ENCODE measurements around the gene MESD.
"Not testable (repeated sequence)": the region's sequence is repeated elsewhere in the genome, so short reads cannot be mapped to it uniquely, and the experiment has no call there.

The MESD gene

DNA sequence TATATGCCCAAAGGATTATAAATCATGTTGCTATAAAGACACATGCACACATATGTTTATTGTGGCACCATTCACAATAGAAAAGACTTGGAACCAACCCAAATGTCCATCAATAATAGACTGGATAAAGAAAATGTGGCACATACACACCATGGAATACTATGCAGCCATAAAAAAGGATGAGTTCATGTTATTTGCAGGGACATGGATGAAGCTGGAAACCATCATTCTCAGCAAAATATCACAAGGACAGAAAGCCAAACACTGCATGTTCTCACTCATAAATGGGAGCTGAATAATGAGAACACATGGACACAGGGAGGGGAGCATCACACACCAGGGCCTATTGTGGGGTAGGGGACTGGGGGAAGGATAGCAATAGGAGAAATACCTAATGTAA is 24.2 kb downstream of the MESD start:
- DNase-seq (ENCODE audit: low spot score): not testable (repeated sequence)

DNA sequence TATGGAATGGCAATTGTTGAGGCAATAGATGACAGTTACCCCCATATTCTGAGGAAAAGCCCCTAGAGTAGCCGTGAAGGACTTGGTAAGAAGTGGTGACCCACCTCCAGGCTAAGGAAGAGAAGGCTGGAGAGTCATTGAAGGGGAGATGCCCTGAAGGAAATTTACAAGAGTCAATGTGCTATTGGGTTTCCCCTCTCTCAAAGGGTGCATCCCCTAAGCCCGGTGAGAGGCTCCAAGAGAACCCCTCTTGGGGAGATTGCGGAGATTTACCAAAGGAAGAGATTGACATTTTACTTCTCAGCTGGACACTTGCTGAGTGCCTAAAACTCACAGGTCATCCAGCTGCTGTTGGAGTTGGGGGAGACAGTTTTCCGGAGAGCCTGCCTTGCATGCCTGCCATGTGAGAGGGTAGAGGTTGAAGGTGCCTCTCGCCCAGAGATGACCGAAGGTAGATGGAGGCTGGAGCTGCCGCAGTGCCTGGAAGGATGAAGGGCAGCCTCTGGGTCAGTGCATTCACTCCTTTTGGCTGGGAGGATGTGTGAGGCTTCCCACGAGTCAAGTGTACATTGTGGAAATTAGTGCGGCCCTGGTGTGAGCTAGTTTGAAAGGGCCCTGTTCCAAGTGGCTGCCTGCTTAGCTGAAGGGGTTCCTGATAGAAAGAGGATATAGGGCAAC is 30.7 kb downstream of the MESD start:
- no peak for DNase-seq (ENCODE audit: low spot score)

DNA sequence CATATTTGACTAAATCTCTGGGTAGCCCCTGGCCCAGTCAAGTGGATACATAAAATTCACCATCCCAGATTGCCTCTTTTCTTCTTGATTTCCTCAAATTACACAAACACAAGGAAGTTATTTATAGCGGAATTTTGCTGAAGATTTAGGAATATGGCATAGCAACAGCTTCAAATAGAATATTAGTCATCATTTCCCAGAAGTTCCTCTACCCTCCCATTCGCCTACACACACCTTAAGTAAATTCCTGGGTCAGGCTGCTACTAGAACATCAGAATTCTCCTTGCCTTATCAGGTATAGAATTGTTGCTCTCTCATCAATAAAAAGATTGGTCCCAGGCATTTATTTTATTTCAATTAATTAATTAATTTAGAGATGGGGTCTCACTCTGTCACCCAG is 31.6 kb downstream of the MESD start:
- DNase-seq (ENCODE audit: low spot score): no peak

DNA sequence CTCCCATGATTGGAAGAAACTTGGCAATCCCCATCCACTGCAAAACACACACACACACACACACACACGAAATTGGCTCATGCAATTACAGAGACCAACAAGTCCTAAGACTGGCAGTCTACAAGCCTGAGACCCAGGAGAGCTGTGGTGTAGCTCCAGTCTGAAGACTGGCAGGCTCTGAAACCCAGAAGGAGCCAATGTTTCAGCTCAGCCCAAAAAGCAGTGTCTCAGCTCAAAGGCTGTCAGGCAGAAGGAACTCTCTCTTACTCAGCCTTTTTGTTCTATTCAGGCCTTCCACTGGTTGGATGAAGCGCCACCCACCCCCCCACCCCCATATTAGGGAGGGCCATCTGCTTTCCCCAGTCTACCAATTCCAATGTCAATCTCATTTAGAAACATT is 32.1 kb downstream of the MESD start:
- no peak for DNase-seq (ENCODE audit: low spot score)

DNA sequence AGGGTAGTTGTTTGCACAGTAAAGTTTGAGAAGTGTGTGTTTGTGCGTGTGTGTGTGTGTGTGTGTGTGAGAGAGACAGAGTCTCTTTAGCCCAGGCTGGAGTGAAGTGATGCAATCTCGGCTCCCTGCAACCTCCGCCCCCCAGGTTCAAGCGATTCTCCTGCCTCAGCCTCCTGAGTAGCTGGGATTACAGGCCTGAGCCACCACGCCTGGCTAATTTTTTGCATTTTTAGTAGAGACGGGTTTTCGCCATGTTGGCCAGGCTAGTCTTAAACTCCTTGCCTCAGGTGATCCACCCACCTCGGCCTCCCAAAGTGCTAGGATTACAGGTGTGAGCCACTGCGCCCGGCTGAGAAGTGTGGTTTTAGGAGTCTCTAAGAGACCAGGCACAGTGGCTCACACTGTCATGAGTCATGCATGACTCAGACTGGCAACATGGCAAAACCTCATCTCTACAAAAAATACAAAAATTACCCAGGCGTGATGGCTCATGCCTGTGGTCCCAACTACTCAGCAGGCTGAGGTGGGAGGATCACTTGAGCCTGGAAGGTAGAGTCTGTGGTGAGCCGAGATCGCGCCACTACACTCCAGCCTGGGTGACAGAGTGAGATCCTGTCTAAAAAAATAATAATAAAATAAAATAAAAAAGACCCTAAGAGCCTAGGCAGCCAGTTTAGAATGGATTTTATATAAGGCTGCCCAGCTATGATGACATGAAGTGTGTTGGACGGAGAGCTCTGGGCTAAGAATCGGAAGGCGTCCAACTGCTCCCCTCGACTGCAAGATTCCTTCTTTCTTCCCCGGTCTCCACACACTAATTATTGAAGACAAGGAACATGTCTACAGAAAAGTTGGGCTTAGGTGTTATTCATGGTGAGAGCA is 33.8 kb downstream of the MESD start:
- DNase-seq (ENCODE audit: low spot score): peak; percentile 69

DNA sequence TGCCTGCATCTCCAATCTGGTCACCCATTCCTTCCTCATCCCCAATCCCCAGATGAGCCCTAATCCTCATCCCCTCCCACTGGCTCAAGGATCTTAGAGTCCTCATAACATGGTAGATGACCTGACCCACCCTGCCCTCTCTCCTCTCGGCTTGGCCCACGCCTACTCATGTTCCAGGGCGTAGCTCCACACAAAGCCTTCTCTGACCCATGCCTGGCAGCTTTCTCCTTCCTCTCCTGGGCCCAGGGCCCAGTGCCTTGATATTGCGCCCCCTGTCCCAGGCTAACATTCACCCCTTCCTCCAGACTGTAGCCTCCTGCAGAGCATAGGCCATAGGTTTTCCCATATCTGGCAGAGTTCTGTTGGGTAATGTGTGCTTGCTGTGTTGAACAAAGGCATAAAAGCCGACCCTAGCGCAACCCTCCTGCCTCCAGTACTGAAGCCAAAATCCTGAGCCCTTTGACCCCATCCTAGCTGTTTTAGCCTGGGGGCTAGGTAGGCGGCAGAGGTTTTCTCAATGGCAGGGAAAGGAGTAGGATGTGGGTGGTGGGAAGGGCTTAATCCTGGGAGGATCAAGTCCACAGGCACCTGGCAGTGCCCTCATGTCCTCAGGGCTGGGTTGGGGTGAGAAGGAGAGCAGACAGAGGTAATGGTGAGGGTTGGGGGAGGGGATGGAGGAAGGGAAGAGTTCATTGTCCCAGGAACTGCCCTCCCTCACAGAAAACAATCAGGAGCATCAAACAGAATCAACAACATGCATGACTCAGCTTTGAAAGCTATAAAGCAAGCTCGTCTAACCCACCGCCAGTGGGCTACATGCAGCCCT is 35.5 kb downstream of the MESD start:
- DNase-seq (ENCODE audit: low spot score): no peak

DNA sequence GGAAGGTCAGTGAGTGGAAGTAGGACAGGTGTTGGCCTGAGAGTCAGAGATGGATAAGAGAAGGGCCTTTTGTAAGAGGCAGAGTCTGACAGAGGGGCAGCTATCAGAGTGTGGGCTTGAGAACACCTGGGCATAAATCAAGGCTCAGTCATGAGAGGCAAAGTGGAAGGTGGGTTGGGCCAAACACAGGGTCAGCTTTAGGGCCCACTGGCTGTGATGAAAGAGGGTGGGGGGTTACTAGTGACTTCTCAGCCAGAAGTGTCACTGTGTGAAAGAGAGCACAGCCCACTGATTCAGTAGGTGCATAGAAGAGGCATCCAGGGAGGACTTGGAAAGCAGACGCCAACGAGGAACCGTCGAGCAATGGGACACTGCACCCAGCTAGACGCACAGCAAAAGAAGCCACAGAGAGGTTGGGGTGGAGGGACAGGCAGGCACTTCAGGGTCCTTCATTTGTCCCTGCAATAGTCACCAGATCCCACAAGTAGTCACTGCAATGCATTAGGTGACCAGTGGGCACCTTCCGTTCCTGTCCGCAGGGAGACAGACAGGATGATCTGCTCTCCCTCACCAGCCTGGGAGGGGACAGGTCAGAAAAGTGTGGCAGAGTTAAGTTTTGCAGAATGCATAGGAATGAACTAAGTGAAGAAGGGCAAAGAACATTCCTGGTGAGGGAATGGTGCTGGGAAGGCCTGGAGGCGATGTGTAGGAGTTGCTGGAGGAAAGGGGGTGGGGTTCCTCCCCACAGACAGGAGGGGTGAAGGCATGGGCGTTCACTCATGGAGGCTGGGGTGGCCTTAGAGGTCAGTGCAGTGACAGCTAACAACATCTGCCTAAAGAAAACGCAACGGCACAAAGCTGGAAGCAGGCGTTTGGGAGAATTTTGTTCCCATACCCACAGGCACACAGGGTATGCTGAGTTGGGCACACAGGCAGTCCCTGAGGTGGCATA is 36.3 kb downstream of the MESD start:
- DNase-seq (ENCODE audit: low spot score): no peak

DNA sequence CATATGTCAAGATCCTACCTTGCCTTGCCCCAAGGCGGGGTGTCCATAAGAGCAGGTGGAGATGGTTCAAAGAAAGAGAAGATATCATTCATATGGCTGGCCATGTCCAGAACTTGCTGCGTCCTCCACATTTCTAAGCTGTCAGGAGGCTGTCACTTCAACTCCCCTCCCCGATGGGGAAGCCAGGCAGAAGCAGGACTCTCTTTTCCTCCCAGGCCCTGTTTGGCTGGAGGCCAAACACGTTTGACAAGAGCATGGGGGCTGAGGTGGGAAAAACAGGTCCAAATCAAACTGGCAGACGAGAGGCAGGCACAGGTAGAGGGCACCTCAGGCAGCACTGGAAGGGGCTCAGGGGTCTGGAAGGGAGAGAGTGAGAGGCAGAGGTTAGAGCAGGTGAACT is 37.7 kb downstream of the MESD start:
- no peak for DNase-seq (ENCODE audit: low spot score)

DNA sequence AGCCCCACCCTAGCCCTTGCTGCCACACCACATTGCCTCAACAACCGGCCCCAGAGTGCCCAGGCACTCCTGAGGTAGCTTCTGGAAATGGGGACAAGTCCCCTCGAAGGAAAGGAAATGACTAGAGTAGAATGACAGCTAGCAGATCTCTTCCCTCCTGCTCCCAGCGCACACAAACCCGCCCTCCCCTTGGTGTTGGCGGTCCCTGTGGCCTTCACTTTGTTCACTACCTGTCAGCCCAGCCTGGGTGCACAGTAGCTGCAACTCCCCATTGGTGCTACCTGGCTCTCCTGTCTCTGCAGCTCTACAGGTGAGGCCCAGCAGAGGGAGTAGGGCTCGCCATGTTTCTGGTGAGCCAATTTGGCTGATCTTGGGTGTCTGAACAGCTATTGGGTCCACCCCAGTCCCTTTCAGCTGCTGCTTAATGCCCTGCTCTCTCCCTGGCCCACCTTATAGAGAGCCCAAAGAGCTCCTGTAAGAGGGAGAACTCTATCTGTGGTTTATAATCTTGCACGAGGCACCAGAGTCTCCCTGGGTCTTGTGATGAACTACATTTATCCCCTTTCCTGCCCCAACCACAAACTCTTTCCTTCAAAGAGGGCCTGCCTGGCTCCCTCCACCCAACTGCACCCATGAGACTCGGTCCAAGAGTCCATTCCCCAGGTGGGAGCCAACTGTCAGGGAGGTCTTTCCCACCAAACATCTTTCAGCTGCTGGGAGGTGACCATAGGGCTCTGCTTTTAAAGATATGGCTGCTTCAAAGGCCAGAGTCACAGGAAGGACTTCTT is 39.1 kb downstream of the MESD start:
- no peak for DNase-seq (ENCODE audit: low spot score)

DNA sequence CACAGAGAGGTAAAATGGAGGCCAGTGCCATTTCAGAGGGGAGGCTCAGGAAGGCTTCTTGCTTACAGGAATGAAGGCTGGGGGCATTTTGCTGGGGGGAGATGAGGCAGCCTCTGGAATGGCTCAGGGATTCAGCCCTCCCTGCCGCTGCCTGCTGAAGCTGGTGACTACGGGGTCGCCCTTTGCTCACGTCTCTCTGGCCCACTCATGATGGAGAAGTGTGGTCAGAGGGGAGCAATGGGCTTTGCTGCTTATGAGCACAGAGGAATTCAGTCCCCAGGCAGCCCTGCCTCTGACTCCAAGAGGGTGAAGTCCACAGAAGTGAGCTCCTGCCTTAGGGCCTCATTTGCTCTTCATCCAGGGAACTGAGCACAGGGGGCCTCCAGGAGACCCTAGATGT is 39.9 kb downstream of the MESD start:
- no peak for DNase-seq (ENCODE audit: low spot score)

DNA sequence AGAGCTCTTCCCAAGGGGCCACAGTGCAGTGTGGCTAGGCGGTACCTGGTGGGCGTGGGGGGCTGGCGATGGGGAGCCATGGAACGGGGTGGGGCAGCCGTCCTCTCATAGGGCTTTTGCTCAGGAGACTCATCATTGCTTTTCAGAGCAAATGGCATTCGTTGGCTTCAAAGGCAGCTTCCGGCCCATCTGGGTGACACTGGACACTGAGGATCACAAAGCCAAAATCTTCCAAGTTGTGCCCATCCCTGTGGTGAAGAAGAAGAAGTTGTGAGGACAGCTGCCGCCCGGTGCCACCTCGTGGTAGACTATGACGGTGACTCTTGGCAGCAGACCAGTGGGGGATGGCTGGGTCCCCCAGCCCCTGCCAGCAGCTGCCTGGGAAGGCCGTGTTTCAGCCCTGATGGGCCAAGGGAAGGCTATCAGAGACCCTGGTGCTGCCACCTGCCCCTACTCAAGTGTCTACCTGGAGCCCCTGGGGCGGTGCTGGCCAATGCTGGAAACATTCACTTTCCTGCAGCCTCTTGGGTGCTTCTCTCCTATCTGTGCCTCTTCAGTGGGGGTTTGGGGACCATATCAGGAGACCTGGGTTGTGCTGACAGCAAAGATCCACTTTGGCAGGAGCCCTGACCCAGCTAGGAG is 40.8 kb downstream of the MESD start:
- DNase-seq (ENCODE audit: low spot score): no peak

DNA sequence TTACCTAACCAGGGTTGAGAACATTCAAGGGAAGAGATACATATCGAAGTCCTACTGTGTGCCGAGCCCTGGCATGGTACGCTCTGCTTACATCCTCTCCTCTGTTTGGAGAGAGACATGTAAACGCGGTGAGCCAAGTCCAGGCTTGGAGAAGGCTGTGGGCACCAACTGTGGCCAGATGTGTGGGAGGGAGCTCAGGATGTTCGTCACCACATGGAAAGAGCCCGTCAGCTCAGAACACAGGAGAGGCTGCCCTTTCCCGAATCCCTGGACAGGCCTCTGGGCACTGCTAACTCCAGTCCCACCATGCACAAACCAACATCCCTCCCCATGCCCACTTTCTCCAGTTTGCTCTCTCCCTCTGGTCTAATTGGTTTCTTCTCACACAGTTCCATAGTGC is 43.0 kb downstream of the MESD start:
- no peak for DNase-seq (ENCODE audit: low spot score)

DNA sequence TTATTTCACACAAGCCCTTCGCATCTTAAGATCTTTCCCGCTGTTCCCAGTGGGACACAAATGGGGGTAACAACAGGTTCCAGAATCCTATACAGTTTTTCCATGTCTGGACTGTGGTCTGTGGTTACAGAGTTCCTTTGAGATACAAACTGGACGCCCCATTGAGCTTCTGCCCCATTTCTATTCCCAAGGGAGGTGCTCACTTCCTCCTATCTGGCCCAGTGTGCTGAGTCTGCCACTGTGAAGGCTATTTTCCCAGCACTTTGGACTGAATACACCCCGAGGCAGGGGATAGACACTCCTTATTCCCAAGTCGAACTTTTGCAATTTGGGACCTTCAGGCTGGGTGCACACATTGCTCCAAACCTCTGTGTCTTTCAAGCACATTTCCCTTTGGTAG is 44.0 kb downstream of the MESD start:
- DNase-seq (ENCODE audit: low spot score): no peak

DNA sequence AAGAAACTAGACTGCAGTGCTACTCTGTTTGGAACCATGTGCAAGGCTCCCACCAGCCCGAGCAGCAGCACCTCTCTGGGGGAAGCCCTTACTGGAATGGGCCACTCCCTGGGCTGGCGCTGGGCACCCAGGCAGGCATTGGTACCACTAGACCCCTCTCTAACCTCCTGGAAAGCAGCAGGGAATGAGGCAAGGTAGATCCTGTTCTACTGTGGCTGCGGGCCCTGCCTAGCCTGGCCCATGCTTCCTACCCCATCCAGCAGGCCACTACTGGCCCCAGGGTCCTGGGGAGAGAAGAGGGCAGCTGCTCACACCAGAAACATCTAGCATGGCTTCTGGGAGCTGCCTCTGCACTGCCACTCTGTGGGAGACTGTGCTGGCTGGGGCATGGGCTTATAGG is 44.8 kb downstream of the MESD start:
- DNase-seq (ENCODE audit: low spot score): no peak

DNA sequence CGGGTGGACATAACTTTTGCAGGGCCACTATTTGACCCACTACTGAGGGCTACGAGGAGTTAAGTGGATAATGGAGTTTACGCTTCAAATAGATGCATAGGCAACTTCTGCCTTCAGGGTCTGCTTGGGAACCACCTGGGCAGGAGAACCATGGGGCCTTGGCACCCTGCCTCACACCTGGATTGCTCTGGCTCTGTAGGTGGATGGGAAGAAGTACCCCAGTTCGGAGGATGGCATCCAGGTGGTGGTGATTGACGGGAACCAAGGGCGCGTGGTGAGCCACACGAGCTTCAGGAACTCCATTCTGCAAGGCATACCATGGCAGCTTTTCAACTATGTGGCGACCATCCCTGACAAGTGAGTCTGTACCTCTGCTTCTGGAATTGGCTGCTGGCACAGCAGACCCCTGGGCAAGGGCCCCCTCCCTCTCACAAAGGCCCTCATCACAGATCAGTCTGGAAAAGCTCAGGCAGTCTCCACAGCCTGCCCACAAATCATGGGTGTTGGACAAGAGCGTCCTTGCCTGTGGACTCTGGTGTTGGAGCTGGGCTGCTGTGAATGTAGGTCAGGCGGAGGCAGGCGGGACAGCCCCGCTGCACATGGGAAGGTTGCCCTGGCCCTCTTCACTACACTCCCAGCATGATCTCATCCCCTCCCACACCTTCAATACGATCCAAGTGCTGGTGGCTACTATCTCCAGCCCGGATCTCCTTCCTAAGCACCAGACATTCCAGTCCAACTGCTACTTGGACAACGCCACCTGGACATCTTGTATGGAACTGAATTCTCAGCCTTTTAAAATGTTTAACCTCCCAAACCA is 46.7 kb downstream of the MESD start:
- DNase-seq (ENCODE audit: low spot score): peak; percentile 48

DNA sequence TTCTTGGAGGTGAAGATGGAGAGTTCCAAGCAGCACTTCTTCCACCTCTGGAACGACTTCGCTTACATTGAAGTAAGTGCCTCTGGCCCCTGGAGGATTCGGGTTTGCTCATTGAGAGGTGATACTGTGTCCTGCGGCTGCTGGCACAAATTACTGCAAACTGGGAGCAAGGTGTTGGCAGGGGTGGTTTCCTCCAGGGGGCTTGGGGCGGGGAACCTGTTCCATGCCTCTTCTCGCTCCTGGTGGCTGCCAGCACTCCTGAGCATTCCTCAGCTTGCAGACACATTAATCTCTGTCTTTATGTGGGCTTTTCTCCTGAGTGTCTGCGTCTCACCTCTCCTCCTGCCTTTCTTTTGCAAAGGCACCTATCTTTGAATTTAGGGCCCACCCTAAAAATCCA is 47.4 kb downstream of the MESD start:
- DNase-seq (ENCODE audit: low spot score): no peak

DNA sequence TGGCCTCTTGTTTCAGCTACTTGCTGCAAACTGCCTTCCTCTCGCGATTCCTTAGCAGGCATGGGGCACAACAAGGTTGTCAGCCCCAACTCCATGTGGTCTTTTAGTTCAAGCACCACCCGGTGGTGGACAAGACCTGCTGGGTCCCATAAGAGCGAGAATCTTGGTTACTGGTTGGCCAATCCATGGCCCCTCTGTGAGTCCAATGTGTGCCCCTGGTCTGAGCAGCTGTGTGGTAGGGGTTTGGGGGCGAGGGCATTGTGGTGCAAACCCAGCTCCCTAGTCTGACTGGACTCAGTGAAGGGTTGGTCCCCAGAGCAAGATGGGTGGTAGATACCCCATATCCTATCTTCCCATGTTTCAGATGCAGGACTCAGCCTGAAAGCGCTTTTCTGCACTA is 48.8 kb downstream of the MESD start:
- DNase-seq (ENCODE audit: low spot score): no peak

DNA sequence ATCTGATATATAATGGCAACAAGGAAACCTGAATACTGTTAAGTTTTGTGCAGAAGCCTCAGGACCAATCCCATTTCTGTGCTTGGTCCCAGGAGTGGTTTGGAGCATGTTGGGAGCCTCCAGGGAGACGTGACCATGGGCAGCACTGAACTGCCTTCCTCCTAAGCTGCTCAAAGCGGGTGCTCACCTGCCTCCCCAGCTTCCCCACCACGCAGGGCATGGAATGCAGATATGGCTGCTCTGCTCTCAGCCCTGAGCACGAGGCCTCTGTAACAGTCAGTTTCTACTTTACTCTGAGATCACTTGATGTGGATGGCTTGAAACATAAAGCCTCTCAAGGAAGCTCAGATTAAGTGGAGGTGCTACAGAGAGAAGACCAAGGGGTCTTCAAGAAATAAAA is 49.3 kb downstream of the MESD start:
- no peak for DNase-seq (ENCODE audit: low spot score)

DNA sequence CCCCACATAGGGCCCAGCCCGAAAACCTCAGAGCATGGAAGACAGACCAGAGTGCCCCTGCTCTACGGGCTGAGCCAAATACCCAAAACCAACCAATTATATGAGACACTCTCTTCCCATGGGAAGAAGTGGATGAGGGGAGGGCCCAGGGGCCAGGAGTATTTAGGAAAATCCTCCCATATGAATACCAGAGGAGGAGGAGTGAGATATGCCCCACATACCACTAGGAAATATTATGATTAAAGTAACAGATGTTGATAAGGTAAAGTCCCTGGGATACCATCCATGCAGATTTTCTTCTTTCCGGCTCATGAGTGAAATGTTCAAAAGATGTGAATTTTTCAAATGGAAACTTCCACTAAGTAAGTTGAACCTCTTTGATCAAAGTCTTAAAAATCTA is 50.4 kb downstream of the MESD start:
- DNase-seq (ENCODE audit: low spot score): no peak

Measured in AG20443 (cell line).